HAP-1 (cell line): ENCODE measurements around the gene DLGAP1.

ENCODE experiments used
- DNase-seq, 2 experiments: peaks; one replicate each; pipeline ENCODE4 v3.0.0-alpha.2; 2016 to 2020; ENCODE audit warnings: low spot score in 2 of 2
- H3K27me3 ChIP-seq: fragments of 250-450 bp; sonication (Bioruptor Pico); 2 replicates; pipeline ENCODE4 v1.5.1; 2020; ENCODE audit warnings: low read depth, mild to moderate bottlenecking, moderate library complexity
- H3K36me3 ChIP-seq: fragments of 250-450 bp; sonication (Bioruptor Pico); replicated peaks from 2 replicates; pipeline ENCODE4 v1.5.1; 2020; ENCODE audit warnings: mild to moderate bottlenecking
- H3K4me1 ChIP-seq: fragments of 250-450 bp; sonication (Bioruptor Pico); 2 replicates; pipeline ENCODE4 v1.5.1; 2020; ENCODE audit warnings: mild to moderate bottlenecking
- H3K4me3 ChIP-seq: fragments of 250-450 bp; sonication (Bioruptor Pico); 2 replicates; pipeline ENCODE4 v1.5.1; 2020; ENCODE audit warnings: mild to moderate bottlenecking, moderate library complexity
- H3K9me3 ChIP-seq: fragments of 250-450 bp; sonication (Bioruptor Pico); 2 replicates; pipeline ENCODE4 v1.5.1; 2020; ENCODE audit warnings: mild to moderate bottlenecking, moderate library complexity
- in situ Hi-C: fragments of 300-500 bp; cut with MboI; formaldehyde crosslinking; loops from 3 replicates; pipeline ENCODE4 v1.14.3; 2020; ENCODE audit warnings: low sequenced_read_pairs, inconsistent platforms, mixed read lengths

DLGAP1 gene

GRCh38 chr18:3935305-3935704 lies 519.8 kb downstream of the DLGAP1 start:
- Histone ChIP-seq H3K27me3 (no peaks in the 10 kb centered on the region), H3K4me1 (no peaks in the 10 kb centered on the region), H3K9me3 (no peaks in the 10 kb centered on the region; the same call in 1 of the 2 replicates), H3K36me3 (no peaks in the 10 kb centered on the region), H3K4me3 (no peak overlapping the region)
- in situ Hi-C loops = no loop called here
- no peak for DNase-seq

GRCh38 chr18:3932276-3932675 lies 522.8 kb downstream of the DLGAP1 start:
- in situ Hi-C loops = no loop called here
- Histone ChIP-seq H3K36me3 (no peaks in the 10 kb centered on the region), H3K4me3 (no peak overlapping the region), H3K4me1 (no peaks in the 10 kb centered on the region; the same call in 1 of the 2 replicates), H3K27me3 (no peaks in the 10 kb centered on the region), H3K9me3 (no peaks in the 10 kb centered on the region)
- no peak for DNase-seq

GRCh38 chr18:3931542-3932112 lies 523.5 kb downstream of the DLGAP1 start:
- Histone ChIP-seq H3K9me3 (no peaks in the 10 kb centered on the region), H3K27me3 (no peaks in the 10 kb centered on the region), H3K36me3 (no peaks in the 10 kb centered on the region), H3K4me1 (no peaks in the 10 kb centered on the region; the same call in 1 of the 2 replicates), H3K4me3 (no peak overlapping the region)
- in situ Hi-C loops = no loop called here
- no peak for DNase-seq

- Histone ChIP-seq H3K9me3 (no peaks in the 10 kb centered on the region), H3K4me3 (no peak overlapping the region), H3K36me3 (no peaks in the 10 kb centered on the region), H3K4me1 (no peaks in the 10 kb centered on the region; the same call in 1 of the 2 replicates), H3K27me3 (no peaks in the 10 kb centered on the region)
- in situ Hi-C loops = no loop called here
- no peak for DNase-seq
Observed at GRCh38 chr18:3931013-3931315, 524.1 kb downstream of the DLGAP1 start.

GRCh38 chr18:3930126-3931012 lies 524.7 kb downstream of the DLGAP1 start:
- Histone ChIP-seq H3K27me3 (no peaks in the 10 kb centered on the region), H3K36me3 (no peaks in the 10 kb centered on the region), H3K4me3 (no peak overlapping the region), H3K9me3 (no peaks in the 10 kb centered on the region), H3K4me1 (no peaks in the 10 kb centered on the region; the same call in 1 of the 2 replicates)
- in situ Hi-C loops = no loop called here
- peak in 1 of 2 experiments; percentile 30 for DNase-seq

GRCh38 chr18:3924455-3924854 lies 530.7 kb downstream of the DLGAP1 start:
- H3K36me3 ChIP-seq = no peaks in the 10 kb centered on the region
- in situ Hi-C loops = no loop called here
- no peak for DNase-seq
- no peaks in the 10 kb centered on the region for H3K27me3 ChIP-seq
- no peaks in the 10 kb centered on the region for H3K9me3 ChIP-seq
- H3K4me3 ChIP-seq = no peak overlapping the region
- peaks cover 6% of the 10 kb centered on the region for H3K4me1 ChIP-seq

GRCh38 chr18:3923750-3924149 lies 531.4 kb downstream of the DLGAP1 start:
- no peaks in the 10 kb centered on the region for H3K9me3 ChIP-seq
- no peak overlapping the region for H3K4me3 ChIP-seq
- H3K4me1 ChIP-seq = peaks cover 6% of the 10 kb centered on the region
- H3K36me3 ChIP-seq = no peaks in the 10 kb centered on the region
- H3K27me3 ChIP-seq = no peaks in the 10 kb centered on the region
- in situ Hi-C loops = no loop called here
- no peak for DNase-seq

GRCh38 chr18:3921826-3922225 lies 533.3 kb downstream of the DLGAP1 start:
- H3K9me3 ChIP-seq = no peaks in the 10 kb centered on the region
- no peak for DNase-seq
- peaks cover 6% of the 10 kb centered on the region for H3K4me1 ChIP-seq
- no peak overlapping the region for H3K4me3 ChIP-seq
- H3K36me3 ChIP-seq = no peaks in the 10 kb centered on the region
- in situ Hi-C loops = no loop called here
- no peaks in the 10 kb centered on the region for H3K27me3 ChIP-seq

GRCh38 chr18:3920832-3921231 lies 534.3 kb downstream of the DLGAP1 start:
- in situ Hi-C loops = no loop called here
- Histone ChIP-seq H3K9me3 (no peaks in the 10 kb centered on the region), H3K4me3 (no peak overlapping the region), H3K4me1 (peaks cover 6% of the 10 kb centered on the region), H3K36me3 (no peaks in the 10 kb centered on the region), H3K27me3 (no peaks in the 10 kb centered on the region)
- no peak for DNase-seq

- Histone ChIP-seq H3K27me3 (no peaks in the 10 kb centered on the region), H3K9me3 (no peaks in the 10 kb centered on the region), H3K36me3 (no peaks in the 10 kb centered on the region), H3K4me1 (peaks cover 6% of the 10 kb centered on the region), H3K4me3 (no peak overlapping the region)
- in situ Hi-C loops = no loop called here
- no peak for DNase-seq
Observed at GRCh38 chr18:3919396-3920061, 535.6 kb downstream of the DLGAP1 start.

GRCh38 chr18:3916082-3916481 lies 539.0 kb downstream of the DLGAP1 start:
- no peak overlapping the region for H3K4me3 ChIP-seq
- no peaks in the 10 kb centered on the region for H3K27me3 ChIP-seq
- H3K36me3 ChIP-seq = no peaks in the 10 kb centered on the region
- no peak for DNase-seq
- H3K9me3 ChIP-seq = no peaks in the 10 kb centered on the region
- H3K4me1 ChIP-seq = no peaks in the 10 kb centered on the region; the same call in 1 of the 2 replicates
- in situ Hi-C loops = no loop called here

GRCh38 chr18:3914833-3915610 lies 540.1 kb downstream of the DLGAP1 start:
- no peak overlapping the region for H3K4me3 ChIP-seq
- H3K4me1 ChIP-seq = no peaks in the 10 kb centered on the region; the same call in 1 of the 2 replicates
- no peaks in the 10 kb centered on the region for H3K36me3 ChIP-seq
- no peak for DNase-seq
- no peaks in the 10 kb centered on the region for H3K27me3 ChIP-seq
- H3K9me3 ChIP-seq = no peaks in the 10 kb centered on the region
- in situ Hi-C loops = no loop called here

- Histone ChIP-seq H3K36me3 (no peaks in the 10 kb centered on the region), H3K9me3 (no peaks in the 10 kb centered on the region), H3K4me3 (no peak overlapping the region), H3K4me1 (no peaks in the 10 kb centered on the region; the same call in 1 of the 2 replicates), H3K27me3 (no peaks in the 10 kb centered on the region)
- DNase-seq = no peak
- in situ Hi-C loops = no loop called here
Observed at GRCh38 chr18:3914109-3914508, 541.0 kb downstream of the DLGAP1 start.
